Esophagus muscularis mucosa (tissue), 4 donors: ENCODE data around the gene PRDX2. TPM values are rescaled to one million over a fixed set of nuclear protein-coding genes. Genes with fewer than 3 reads are reported as not detected.

Source experiments
- DNase-seq: peaks from one replicate; pipeline ENCODE4 v3.0.0-alpha.2; 2017; ENCODE audit errors: extremely low spot score
- H3K27ac ChIP-seq, 4 donors: fragments of 200-600 bp; sonication (generic); replicated peaks in 1 of 4; 1 replicate in 3 of 4; 2 replicates in 1 of 4; pipeline ENCODE4 v1.5.1; 2016 to 2019; ENCODE audit warnings: mild to moderate bottlenecking in 1 of 4
- H3K27me3 ChIP-seq, 4 donors: fragments of 200-600 bp; sonication (generic); one replicate each; pipeline versions ENCODE4 v1.5.1 to v1.6.0; 2016 to 2019
- H3K36me3 ChIP-seq, 4 donors: fragments of 200-600 bp; sonication (generic); one replicate each; pipeline ENCODE4 v1.5.1; 2016 to 2019
- H3K4me1 ChIP-seq, 4 donors: fragments of 200-600 bp; sonication (generic); one replicate each; pipeline ENCODE4 v1.5.1; 2016 to 2019
- H3K4me3 ChIP-seq, 4 donors: fragments of 200-600 bp; sonication (generic); 1 replicate in 2 of 4; 2 replicates in 2 of 4; pipeline ENCODE4 v1.5.1; 2016 to 2019; ENCODE audit warnings: mild to moderate bottlenecking in 4 of 4, moderate library complexity in 1 of 4
- H3K9me3 ChIP-seq, 4 donors: fragments of 200-600 bp; sonication (generic); 1 replicate in 3 of 4; 2 replicates in 1 of 4; pipeline ENCODE4 v1.5.1; 2016 to 2019
- CTCF ChIP-seq, 3 experiments: fragments of 200-600 bp in 2 of 3; fragments of 450-650 bp in 1 of 3; sonication (generic) in 2 of 3; IDR thresholded peaks; one replicate each; pipeline ENCODE4 v1.5.1; 2017 to 2019; ENCODE audit warnings: antibody characterized with exemption in 3 of 3, mild to moderate bottlenecking in 2 of 3, moderate library complexity in 1 of 3
- EP300 ChIP-seq: sonication (generic); formaldehyde crosslinking; IDR thresholded peaks from one replicate; pipeline ENCODE4 v1.6.1; 2017; ENCODE audit warnings: antibody characterized with exemption
- POLR2A ChIP-seq: fragments of 450-650 bp; IDR thresholded peaks from one replicate; pipeline ENCODE4 v1.6.1; 2017; ENCODE audit warnings: antibody characterized with exemption, moderate library complexity, mild to moderate bottlenecking, low read depth
- POLR2AphosphoS5 ChIP-seq, 2 donors: sonication (generic); formaldehyde crosslinking; IDR thresholded peaks; one replicate each; pipeline ENCODE4 v1.6.1; 2017; ENCODE audit warnings: antibody characterized with exemption in 2 of 2
- WGBS: methylation state at CpG from one replicate; pipeline ENCODE4 v1.1.5; 2018; 5-methylcytosine and 5-hydroxymethylcytosine counted together
- intact Hi-C: fragments of 100-400 bp; cut with DNase I; formaldehyde crosslinking; loops from one replicate; pipeline ENCODE4 v1.15.1; 2023
- total RNA-seq, 4 donors: library from RNA; depleted of rRNA; stranded (reverse); fragments of >200 nt; gene quantifications; one replicate each; pipeline versions ENCODE4 v1.1.0 to v1.2.1, GENCODE V29; 2016

The PRDX2 gene
- total RNA-seq, 4 donors from 2014 or later, result 236 to 275 (median 250) TPM

- H3K27me3 ChIP-seq, result no peaks in the 10 kb centered on the region
- peaks cover 0 to 16% (median 2%) of the 10 kb centered on the region in 4 donors for H3K36me3 ChIP-seq
- DNase-seq, result no peak
- 11% methylated on average over 21 of the region's 66 CpGs for WGBS
- intact Hi-C loops, result no loop called here
- no peaks in the 10 kb centered on the region for H3K9me3 ChIP-seq
- peak within 1 kb of the TSS; percentile 58 to 81 (median 76) for H3K27ac ChIP-seq
- peak within 1 kb of the TSS; percentile 59 to 80 (median 64) for H3K4me3 ChIP-seq
- H3K4me1 ChIP-seq, result peaks cover 22 to 33% (median 30%) of the 10 kb centered on the region in 4 donors
- peak in 2 of 3 experiments; percentile 11 for TF ChIP-seq CTCF (IDR thresholded peaks at IDR 0.05)
- TF ChIP-seq EP300, result no peak
- TF ChIP-seq POLR2AphosphoS5 (IDR thresholded peaks at IDR 0.05), result peak; percentile 53 to 84
- no peak for TF ChIP-seq POLR2A
These were observed 4.9 kb upstream of the PRDX2 start, which contains the start of gene RNASEH2A for GRCh38 chr19:12806242-12807081. RNASEH2A (plus strand) TSS chr19:12806584; CDS start chr19:12806674, 90 bp downstream.

GRCh38 chr19:12804051-12804450 lies 2.5 kb upstream of the PRDX2 start:
- Histone ChIP-seq H3K4me3 (no peak overlapping the region), H3K4me1 (peaks cover 36 to 48% (median 44%) of the 10 kb centered on the region in 4 donors), H3K36me3 (peaks cover 5 to 14% (median 14%) of the 10 kb centered on the region in 4 donors), H3K9me3 (no peaks in the 10 kb centered on the region), H3K27ac (no peak overlapping the region), H3K27me3 (no peaks in the 10 kb centered on the region)
- TF ChIP-seq EP300 (no peak), POLR2AphosphoS5 (IDR thresholded peaks at IDR 0.05) (no peak), CTCF (IDR thresholded peaks at IDR 0.05) (no peak), POLR2A (no peak)
- intact Hi-C loops, result no loop called here
- 95% methylated on average over 26 of the region's 26 CpGs for WGBS
- DNase-seq, result no peak

- DNase-seq, result no peak
- TF ChIP-seq POLR2AphosphoS5 (IDR thresholded peaks at IDR 0.05), result no peak
- no peak for TF ChIP-seq CTCF (IDR thresholded peaks at IDR 0.05)
- TF ChIP-seq EP300, result no peak
- TF ChIP-seq POLR2A, result no peak
- peak overlapping the region; percentile 79 to 93 (median 86) for H3K4me3 ChIP-seq
- 42% methylated on average over 22 of the region's 22 CpGs for whole genome bisulfite sequencing
- peak overlapping the region; percentile 83 to 89 (median 86) for H3K27ac ChIP-seq
- H3K27me3 ChIP-seq, result no peaks in the 10 kb centered on the region
- H3K4me1 ChIP-seq, result peaks cover 36 to 48% (median 43%) of the 10 kb centered on the region in 4 donors
- intact Hi-C loops, result no loop called here
- no peaks in the 10 kb centered on the region for H3K9me3 ChIP-seq
- H3K36me3 ChIP-seq, result peaks cover 6 to 28% (median 23%) of the 10 kb centered on the region in 4 donors
These were observed 887 bp upstream of the PRDX2 start for GRCh38 chr19:12802267-12803106.

- intact Hi-C loops, result no loop called here
These were observed 606 bp downstream of the PRDX2 start for GRCh38 chr19:12800923-12801465.

More at GRCh38 chr19:12800923-12801465, 606 bp downstream of the PRDX2 start:
- Histone ChIP-seq H3K27me3 (no peaks in the 10 kb centered on the region), H3K9me3 (no peaks in the 10 kb centered on the region), H3K27ac (peak overlapping the region; percentile 83 to 89 (median 86)), H3K4me1 (peaks cover 29 to 42% (median 37%) of the 10 kb centered on the region in 4 donors), H3K36me3 (peaks cover 6 to 34% (median 26%) of the 10 kb centered on the region in 4 donors), H3K4me3 (peak overlapping the region; percentile 79 to 93 (median 86))
- no peak for TF ChIP-seq POLR2AphosphoS5 (IDR thresholded peaks at IDR 0.05)
- TF ChIP-seq CTCF (IDR thresholded peaks at IDR 0.05), result no peak
- no peak for TF ChIP-seq EP300
- no peak for TF ChIP-seq POLR2A
- no peak for DNase-seq
- 17% methylated on average over 19 of the region's 38 CpGs for WGBS
